NT2/D1 (cell line): ENCODE data around the gene TRAPPC8.

Experiments
- DNase-seq: peaks from one replicate; pipeline ENCODE4 v3.0.0-alpha.2; 2011; ENCODE audit warnings: low read depth, low spot score
- H3K27me3 ChIP-seq: 2 replicates; pipeline ENCODE4 v1.6.0; 2011; ENCODE audit warnings: mild to moderate bottlenecking; ENCODE audit not compliant: insufficient read length, insufficient read depth
- H3K36me3 ChIP-seq: 2 replicates; pipeline ENCODE4 v1.6.1; 2011; ENCODE audit warnings: mild to moderate bottlenecking, low read length, mixed read lengths; ENCODE audit not compliant: insufficient read depth, insufficient read length
- H3K4me1 ChIP-seq: 2 replicates; pipeline ENCODE4 v1.5.1; 2011; ENCODE audit not compliant: insufficient read depth, insufficient read length
- H3K4me3 ChIP-seq: 2 replicates; pipeline ENCODE4 v1.5.1; 2011; ENCODE audit warnings: low read depth; ENCODE audit not compliant: insufficient read length
- H3K9ac ChIP-seq: 2 replicates; pipeline ENCODE4 v1.6.0; 2011; ENCODE audit warnings: low read depth; ENCODE audit not compliant: insufficient read length
- H3K9me3 ChIP-seq: 2 replicates; pipeline ENCODE4 v1.5.1; 2011; ENCODE audit warnings: mild to moderate bottlenecking, low read length; ENCODE audit not compliant: insufficient read depth
- SUZ12 ChIP-seq: IDR thresholded peaks from 2 replicates; pipeline ENCODE4 v1.6.1; 2011; ENCODE audit not compliant: insufficient read length, insufficient read depth; ENCODE audit errors: extremely low read depth
- YY1 ChIP-seq: IDR thresholded peaks from 2 replicates; pipeline ENCODE4 v1.6.1; 2011; ENCODE audit not compliant: insufficient read length, insufficient read depth
- ZNF274 ChIP-seq: IDR thresholded peaks from 2 replicates; pipeline ENCODE4 v1.6.1; 2011; ENCODE audit warnings: mild to moderate bottlenecking, low read depth, low read length

Gene TRAPPC8

DNA sequence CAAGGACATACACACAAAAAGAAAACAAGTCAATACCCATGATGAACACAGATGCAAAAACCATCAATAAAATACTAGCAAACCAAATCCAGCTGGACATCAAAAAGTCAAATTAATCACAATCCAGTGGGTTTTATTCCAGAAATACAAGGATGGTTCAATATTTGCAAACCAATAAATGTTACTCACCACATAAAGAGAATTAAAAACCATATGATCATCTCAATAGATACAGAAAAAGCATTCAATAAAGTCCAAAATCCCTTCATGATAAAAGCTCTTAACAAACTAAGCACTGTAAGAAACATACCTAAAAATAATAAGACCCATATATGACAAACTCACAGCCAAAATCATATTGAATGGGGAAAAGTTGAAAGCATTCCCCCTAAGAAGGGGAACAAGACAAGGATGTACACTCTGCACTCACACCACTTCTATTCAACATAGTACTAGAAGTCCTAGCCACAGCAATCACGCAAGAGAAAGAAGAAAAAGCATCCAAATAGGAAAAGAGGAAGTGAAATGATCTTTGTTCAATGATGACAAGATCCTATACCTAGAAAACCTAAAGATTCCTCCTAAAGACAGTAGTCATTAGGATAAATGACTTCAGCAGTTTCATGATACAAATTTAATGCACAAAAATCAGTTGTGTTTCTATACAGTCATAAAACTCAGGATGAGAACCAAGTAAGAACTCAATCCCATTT is 62.6 kb downstream of the TRAPPC8 start:
- TF ChIP-seq ZNF274 (no peak), SUZ12 (no peak), YY1 (no peak)
- no peak for DNase-seq
- Histone ChIP-seq H3K9ac (no peak overlapping the region), H3K9me3 (no peaks in the 10 kb centered on the region), H3K36me3 (peaks cover 19% of the 10 kb centered on the region), H3K4me1 (peaks cover 2% of the 10 kb centered on the region), H3K27me3 (no peaks in the 10 kb centered on the region), H3K4me3 (no peak overlapping the region)

DNA sequence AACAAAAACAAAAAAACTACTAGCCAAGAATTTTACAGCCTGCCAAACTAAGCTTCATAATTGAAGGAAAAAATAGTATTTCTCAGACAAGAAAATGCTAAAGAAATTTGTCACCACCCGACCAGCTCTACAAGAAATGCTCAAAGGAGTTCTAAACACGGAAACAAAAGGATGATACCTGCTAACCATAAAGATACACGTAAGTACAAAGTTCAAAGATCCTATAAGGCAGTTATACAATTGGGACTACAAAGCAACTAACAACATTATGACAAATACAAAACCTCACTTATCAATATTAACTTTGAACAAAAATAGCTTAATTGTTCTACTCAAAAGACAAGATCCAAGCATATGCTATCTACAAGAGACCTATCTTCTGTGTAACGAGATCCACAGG is 64.6 kb downstream of the TRAPPC8 start:
- no peaks in the 10 kb centered on the region for H3K27me3 ChIP-seq
- H3K9ac ChIP-seq, result no peak overlapping the region
- H3K4me1 ChIP-seq, result peaks cover 2% of the 10 kb centered on the region
- DNase-seq, result no peak
- H3K36me3 ChIP-seq, result peaks cover 30% of the 10 kb centered on the region
- no peak for TF ChIP-seq SUZ12
- TF ChIP-seq YY1, result no peak
- no peak for TF ChIP-seq ZNF274
- H3K9me3 ChIP-seq, result no peaks in the 10 kb centered on the region
- H3K4me3 ChIP-seq, result no peak overlapping the region

DNA sequence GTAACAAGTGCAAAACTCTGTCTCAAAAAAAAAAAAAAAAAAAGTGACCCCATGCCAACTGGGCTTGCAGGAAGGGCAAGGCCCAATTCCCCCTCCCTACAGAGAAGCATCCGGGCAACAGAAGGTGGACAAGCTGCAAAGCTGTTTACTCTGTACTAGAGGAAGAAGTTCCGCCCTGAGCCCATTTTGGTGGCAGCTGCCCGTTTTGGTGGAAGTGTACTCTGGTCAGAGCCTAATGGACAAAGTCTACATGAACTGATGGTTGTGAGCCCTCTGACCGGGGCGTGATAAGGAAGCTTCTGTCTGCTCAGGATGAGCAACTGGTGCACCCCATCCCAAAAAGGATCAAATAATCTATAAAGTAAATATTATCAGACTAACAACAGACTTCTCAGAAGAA is 65.0 kb downstream of the TRAPPC8 start:
- Histone ChIP-seq H3K9me3 (no peaks in the 10 kb centered on the region), H3K4me1 (peaks cover 2% of the 10 kb centered on the region), H3K4me3 (no peak overlapping the region), H3K27me3 (no peaks in the 10 kb centered on the region), H3K9ac (no peak overlapping the region), H3K36me3 (peaks cover 33% of the 10 kb centered on the region)
- no peak for DNase-seq
- TF ChIP-seq ZNF274, result no peak
- TF ChIP-seq YY1, result no peak
- TF ChIP-seq SUZ12, result no peak

DNA sequence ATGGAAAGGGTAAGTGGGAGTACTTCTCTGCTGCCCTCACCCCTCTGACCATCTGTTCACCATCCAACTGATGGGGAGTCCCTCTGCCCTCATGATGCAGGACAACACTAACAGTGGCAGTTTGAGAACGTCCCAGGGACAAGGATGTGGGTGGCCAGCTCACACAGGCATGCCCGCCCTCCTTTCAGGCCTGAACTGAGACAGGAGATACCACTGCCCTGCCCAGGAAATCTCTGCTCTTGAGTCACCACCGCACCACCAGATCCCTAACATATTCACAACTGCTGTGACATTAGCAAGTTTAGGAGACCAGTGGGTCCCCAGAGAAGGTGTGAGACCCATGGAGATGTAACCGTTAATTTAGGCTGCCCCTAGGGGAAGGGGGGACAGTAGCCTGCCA is 66.2 kb downstream of the TRAPPC8 start:
- Histone ChIP-seq H3K27me3 (no peaks in the 10 kb centered on the region), H3K4me3 (no peak overlapping the region), H3K4me1 (peaks cover 2% of the 10 kb centered on the region), H3K9ac (no peak overlapping the region), H3K9me3 (no peaks in the 10 kb centered on the region), H3K36me3 (peaks cover 29% of the 10 kb centered on the region)
- DNase-seq, result no peak
- TF ChIP-seq SUZ12 (no peak), ZNF274 (no peak), YY1 (no peak)

DNA sequence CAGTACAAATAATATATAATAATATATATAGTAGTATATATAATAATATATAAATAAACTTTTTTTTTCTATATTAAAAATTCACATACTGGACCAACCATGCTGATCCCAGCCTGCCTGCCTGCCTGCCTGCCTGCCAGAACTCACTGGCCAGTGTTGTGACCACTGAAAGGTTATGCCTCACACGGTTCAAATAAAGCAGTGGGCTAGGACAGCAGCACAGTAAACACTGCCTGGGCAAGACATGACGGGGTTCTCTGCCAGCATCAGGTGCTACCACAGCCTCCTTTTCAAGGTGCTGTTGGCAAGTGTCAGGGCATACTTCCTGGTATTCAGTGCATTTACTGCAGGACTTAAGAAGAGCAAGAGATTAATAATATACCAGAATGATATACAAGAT is 67.6 kb downstream of the TRAPPC8 start:
- TF ChIP-seq SUZ12, result no peak
- no peak for TF ChIP-seq ZNF274
- TF ChIP-seq YY1, result no peak
- Histone ChIP-seq H3K4me3 (no peak overlapping the region), H3K36me3 (peaks cover 33% of the 10 kb centered on the region), H3K9me3 (no peaks in the 10 kb centered on the region), H3K27me3 (no peaks in the 10 kb centered on the region), H3K9ac (no peak overlapping the region), H3K4me1 (peaks cover 2% of the 10 kb centered on the region)
- DNase-seq, result no peak

DNA sequence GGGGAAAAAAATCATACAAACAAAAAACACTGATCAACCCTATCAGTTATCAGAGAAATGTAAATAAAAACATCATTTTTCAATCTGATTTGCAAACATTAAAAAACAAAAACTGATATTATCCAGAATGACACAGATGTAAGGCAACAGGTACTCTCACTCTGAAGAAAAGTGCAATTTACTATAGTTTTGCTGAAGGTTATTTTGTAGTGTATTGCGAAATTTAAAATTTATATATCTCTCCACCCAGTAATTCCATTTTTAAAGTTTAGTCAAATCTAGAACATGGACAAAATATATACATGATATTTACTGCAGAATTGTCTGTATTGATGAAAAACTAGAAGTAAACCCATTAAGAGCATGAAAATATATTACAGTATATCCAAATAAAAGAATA is 79.8 kb downstream of the TRAPPC8 start:
- Histone ChIP-seq H3K36me3 (peaks cover 34% of the 10 kb centered on the region), H3K27me3 (no peaks in the 10 kb centered on the region), H3K4me3 (no peak overlapping the region), H3K4me1 (no peaks in the 10 kb centered on the region), H3K9me3 (no peaks in the 10 kb centered on the region), H3K9ac (no peak overlapping the region)
- no peak for DNase-seq
- TF ChIP-seq YY1 (no peak), SUZ12 (no peak), ZNF274 (no peak)

DNA sequence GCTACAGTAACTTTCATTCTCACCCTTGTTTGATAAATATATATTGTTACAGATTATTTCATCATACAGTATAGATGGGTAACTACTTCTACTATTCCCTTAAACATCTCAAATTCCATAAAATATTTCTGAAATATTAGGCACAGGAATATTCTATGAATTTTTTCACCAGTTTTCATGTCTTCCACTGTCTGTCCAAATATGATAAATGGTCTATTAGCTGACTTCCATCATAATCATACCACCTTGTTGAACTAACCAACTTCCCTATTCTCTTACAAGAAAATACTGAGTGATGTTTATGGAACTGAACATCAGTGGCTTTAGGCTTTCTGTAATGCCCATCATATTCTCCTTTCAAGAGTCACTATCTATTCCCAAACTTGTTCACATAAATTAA is 82.4 kb downstream of the TRAPPC8 start:
- Histone ChIP-seq H3K27me3 (no peaks in the 10 kb centered on the region), H3K36me3 (peaks cover 40% of the 10 kb centered on the region), H3K4me1 (no peaks in the 10 kb centered on the region), H3K9me3 (no peaks in the 10 kb centered on the region), H3K9ac (no peak overlapping the region), H3K4me3 (no peak overlapping the region)
- DNase-seq, result no peak
- TF ChIP-seq ZNF274 (no peak), YY1 (no peak), SUZ12 (no peak)
